ENCODE measurements around the gene CC2D1A.
"Not testable (repeated sequence)": the region's sequence is repeated elsewhere in the genome, so short reads cannot be mapped to it uniquely, and the experiment has no call there.

Gene CC2D1A

GRCh38 chr19:13969897-13970296 is 63.9 kb downstream of the CC2D1A start:
- no peak for DNase-seq (ENCODE audit: low read depth)
- TF ChIP-seq, protein P1, sequence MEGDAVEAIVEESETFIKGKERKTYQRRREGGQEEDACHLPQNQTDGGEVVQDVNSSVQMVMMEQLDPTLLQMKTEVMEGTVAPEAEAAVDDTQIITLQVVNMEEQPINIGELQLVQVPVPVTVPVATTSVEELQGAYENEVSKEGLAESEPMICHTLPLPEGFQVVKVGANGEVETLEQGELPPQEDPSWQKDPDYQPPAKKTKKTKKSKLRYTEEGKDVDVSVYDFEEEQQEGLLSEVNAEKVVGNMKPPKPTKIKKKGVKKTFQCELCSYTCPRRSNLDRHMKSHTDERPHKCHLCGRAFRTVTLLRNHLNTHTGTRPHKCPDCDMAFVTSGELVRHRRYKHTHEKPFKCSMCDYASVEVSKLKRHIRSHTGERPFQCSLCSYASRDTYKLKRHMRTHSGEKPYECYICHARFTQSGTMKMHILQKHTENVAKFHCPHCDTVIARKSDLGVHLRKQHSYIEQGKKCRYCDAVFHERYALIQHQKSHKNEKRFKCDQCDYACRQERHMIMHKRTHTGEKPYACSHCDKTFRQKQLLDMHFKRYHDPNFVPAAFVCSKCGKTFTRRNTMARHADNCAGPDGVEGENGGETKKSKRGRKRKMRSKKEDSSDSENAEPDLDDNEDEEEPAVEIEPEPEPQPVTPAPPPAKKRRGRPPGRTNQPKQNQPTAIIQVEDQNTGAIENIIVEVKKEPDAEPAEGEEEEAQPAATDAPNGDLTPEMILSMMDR (IDR thresholded peaks at IDR 0.05; ENCODE audit: control insufficient read depth, insufficient read depth, low read depth, low read length, missing control alignments), result no peak
- H3K4me3 ChIP-seq (ENCODE audit: control insufficient read depth, low read depth, low read length), result no peak overlapping the region

DNA sequence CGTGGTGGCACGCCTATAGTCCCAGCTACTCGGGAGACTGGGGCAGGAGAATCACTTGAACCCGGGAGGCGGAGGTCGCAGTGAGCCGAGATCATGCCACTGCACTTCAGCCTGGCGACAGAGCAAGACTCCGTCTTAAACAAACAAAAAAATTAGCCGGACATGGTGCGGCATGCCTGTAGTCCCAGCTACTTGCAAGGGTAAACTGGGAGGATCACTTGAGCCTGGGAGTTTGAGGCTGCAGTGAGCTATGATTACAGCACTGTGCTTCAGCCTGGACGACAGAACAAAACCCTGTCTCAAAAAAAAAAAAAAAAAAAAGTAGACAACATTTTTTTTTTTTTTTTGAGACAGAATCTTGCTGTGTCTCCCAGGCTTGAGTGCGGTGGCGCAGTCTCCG is 65.9 kb downstream of the CC2D1A start:
- DNase-seq (ENCODE audit: low read depth); H3K4me3 ChIP-seq (ENCODE audit: control insufficient read depth, low read depth, low read length): not testable (repeated sequence)

DNA sequence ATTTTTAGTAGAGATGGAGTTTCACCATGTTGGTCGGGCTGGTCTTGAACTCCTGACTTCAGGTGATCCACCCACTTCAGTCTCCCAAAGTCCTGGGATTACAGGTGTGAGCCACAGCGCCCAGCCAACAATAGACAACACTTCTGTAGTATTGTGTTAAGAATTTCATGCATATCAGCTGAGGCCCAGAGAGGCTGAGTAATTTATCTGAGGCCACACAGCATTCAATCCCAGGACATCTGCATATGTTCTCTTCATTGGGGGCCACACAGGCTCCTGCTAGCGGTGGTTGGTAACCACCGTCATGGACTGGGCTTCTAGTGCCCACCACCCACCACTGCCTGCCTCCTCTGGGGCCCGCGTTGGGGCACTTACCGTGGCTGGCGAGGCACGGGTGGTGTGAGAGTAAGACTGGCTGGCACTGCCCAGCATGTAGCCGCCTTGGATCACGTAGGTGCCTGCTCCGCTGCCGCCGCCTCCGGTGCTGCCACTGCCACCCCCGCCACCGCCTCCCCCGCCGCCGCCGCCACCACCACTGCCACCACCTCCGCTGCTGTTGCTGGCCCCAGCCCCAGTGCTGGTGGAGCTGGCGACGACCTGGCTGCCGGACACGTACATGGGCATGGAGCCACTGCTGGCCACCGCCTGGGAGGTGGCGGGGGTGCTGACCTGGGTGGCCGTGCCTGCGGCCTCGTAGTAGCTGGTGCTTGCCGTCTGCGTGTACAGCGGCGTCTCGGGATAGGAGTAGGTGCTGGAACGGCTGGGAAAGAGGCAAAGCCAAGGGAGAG is 66.6 kb downstream of the CC2D1A start:
- H3K4me3 ChIP-seq (ENCODE audit: control insufficient read depth, low read depth, low read length), result no peak overlapping the region
- DNase-seq (ENCODE audit: low read depth), result no peak
- TF ChIP-seq, protein P1 (IDR thresholded peaks at IDR 0.05; ENCODE audit: control insufficient read depth, insufficient read depth, low read depth, low read length, missing control alignments), result no peak

- not testable (repeated sequence) for DNase-seq (ENCODE audit: low read depth); H3K4me3 ChIP-seq (ENCODE audit: control insufficient read depth, low read depth, low read length)
These were observed 67.5 kb downstream of the CC2D1A start for GRCh38 chr19:13973479-13973878.

- DNase-seq (ENCODE audit: low read depth), result no peak
- TF ChIP-seq, protein P1 (IDR thresholded peaks at IDR 0.05; ENCODE audit: control insufficient read depth, insufficient read depth, low read depth, low read length, missing control alignments), result no peak
- no peak overlapping the region for H3K4me3 ChIP-seq (ENCODE audit: control insufficient read depth, low read depth, low read length)
These were observed 68.1 kb downstream of the CC2D1A start for GRCh38 chr19:13974073-13974472.

DNA sequence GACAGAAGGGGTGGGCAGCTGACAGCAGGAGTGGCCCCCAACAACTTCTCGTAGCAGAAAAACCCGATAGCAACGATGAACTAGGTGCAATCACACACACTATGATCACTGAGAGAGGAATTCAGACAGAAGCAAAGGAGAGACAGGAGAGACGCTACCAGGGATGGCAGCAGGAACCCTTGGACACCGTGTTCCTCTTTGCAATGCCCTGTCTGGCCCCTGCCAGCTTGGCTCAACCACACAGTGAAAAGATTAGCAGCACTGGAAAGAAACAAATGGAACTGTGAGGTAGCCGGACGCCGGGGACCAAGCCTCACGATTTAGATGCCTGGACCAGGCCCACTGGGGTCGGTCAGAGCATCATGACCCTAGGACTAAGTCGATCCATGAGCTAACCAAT is 69.9 kb downstream of the CC2D1A start:
- DNase-seq (ENCODE audit: low read depth), result no peak
- TF ChIP-seq, protein P1 (IDR thresholded peaks at IDR 0.05; ENCODE audit: control insufficient read depth, insufficient read depth, low read depth, low read length, missing control alignments), result no peak
- no peak overlapping the region for H3K4me3 ChIP-seq (ENCODE audit: control insufficient read depth, low read depth, low read length)

- TF ChIP-seq, protein P1 (IDR thresholded peaks at IDR 0.05; ENCODE audit: control insufficient read depth, insufficient read depth, low read depth, low read length, missing control alignments), result no peak
- H3K4me3 ChIP-seq (ENCODE audit: control insufficient read depth, low read depth, low read length), result no peak overlapping the region
- DNase-seq (ENCODE audit: low read depth), result no peak
These were observed 70.4 kb downstream of the CC2D1A start for GRCh38 chr19:13976446-13976845.

GRCh38 chr19:13977803-13978202 is 71.8 kb downstream of the CC2D1A start:
- DNase-seq (ENCODE audit: low read depth), result no peak
- TF ChIP-seq, protein P1 (IDR thresholded peaks at IDR 0.05; ENCODE audit: control insufficient read depth, insufficient read depth, low read depth, low read length, missing control alignments), result no peak
- H3K4me3 ChIP-seq (ENCODE audit: control insufficient read depth, low read depth, low read length), result no peak overlapping the region

Measured in AG09309 (cell line).